ENCODE measurements around the gene UBE2S.

DNA sequence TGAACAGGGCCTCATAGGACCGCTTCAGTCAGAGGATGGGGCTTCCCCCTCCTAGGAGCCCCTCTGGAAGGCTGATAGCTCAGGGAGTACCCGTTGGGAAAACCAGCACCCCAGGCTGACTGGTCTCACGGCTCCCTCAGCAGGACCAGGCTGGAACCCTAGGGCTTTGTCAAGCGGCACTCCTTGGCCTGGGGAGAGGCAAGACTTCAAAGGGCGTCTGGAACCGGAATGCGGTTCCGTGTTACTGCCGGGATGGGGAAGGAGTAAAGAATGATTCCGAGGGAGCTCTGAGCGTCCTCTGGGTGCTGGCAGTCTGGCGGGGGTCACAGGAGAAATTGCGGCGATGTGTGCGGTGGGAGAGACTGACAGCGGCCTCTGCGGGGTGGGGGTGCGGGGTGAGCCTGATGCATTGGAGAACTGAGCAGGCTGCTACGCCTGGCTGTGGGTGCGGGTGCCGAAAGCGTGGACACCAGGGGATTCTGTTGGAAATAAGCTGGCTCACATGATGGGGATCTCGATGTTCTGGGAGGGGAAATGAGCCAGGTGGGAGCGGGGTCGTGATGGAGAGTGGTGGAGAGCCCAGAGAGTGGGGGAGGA, 54.9 kb downstream of the UBE2S start:
- TF ChIP-seq, protein P1, sequence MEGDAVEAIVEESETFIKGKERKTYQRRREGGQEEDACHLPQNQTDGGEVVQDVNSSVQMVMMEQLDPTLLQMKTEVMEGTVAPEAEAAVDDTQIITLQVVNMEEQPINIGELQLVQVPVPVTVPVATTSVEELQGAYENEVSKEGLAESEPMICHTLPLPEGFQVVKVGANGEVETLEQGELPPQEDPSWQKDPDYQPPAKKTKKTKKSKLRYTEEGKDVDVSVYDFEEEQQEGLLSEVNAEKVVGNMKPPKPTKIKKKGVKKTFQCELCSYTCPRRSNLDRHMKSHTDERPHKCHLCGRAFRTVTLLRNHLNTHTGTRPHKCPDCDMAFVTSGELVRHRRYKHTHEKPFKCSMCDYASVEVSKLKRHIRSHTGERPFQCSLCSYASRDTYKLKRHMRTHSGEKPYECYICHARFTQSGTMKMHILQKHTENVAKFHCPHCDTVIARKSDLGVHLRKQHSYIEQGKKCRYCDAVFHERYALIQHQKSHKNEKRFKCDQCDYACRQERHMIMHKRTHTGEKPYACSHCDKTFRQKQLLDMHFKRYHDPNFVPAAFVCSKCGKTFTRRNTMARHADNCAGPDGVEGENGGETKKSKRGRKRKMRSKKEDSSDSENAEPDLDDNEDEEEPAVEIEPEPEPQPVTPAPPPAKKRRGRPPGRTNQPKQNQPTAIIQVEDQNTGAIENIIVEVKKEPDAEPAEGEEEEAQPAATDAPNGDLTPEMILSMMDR (IDR thresholded peaks at IDR 0.05; ENCODE audit: poor library complexity, severe bottlenecking) = no peak
- TF ChIP-seq TAF1 (IDR thresholded peaks at IDR 0.05; ENCODE audit: low read depth) = no peak
